ENCODE measurements around the gene FCSK. TPM values are rescaled to one million over a fixed set of nuclear protein-coding genes. Genes with fewer than 3 reads are reported as not detected.
A peak's percentile ranks its signal among the peaks of the same experiment; 100 is the strongest.
"Not testable (repeated sequence)": the region's sequence is repeated elsewhere in the genome, so short reads cannot be mapped to it uniquely, and the experiment has no call there.

The FCSK gene
- 10 to 100 TPM in 1 of 2 donors, 1 to 10 TPM in 1; 6.1 to 16.6 TPM for total RNA-seq

GRCh38 chr16:70454222-70455034, at the start of gene FCSK:
Gene FCSK, plus strand, starts transcription at chr16:70454595. Its CDS starts 8,596 bp downstream, at chr16:70463191.
- Mint-ChIP-seq H3K9me3 (no peaks in the 10 kb centered on the region), H3K36me3 (peaks cover 0 to 7% of the 10 kb centered on the region in 2 donors), H3K27ac (peak within 1 kb of the TSS; percentile 87 to 96)
- DNase-seq (ENCODE audit: low spot score in 2 of 2) = peak; percentile 63 to 69
- peak; percentile 82 to 97 for ATAC-seq

GRCh38 chr16:70406104-70406503, 48.3 kb upstream of the FCSK start:
- not testable (repeated sequence) for H3K9me3 Mint-ChIP-seq; DNase-seq (ENCODE audit: low spot score in 2 of 2); ATAC-seq
- peak overlapping the region; percentile 11 to 32 for H3K27ac Mint-ChIP-seq
- peaks cover 0 to 20% of the 10 kb centered on the region in 2 donors for H3K36me3 Mint-ChIP-seq

- H3K27ac Mint-ChIP-seq = no peak overlapping the region
- H3K36me3 Mint-ChIP-seq = peaks cover 0 to 25% of the 10 kb centered on the region in 2 donors
- H3K9me3 Mint-ChIP-seq = no peaks in the 10 kb centered on the region
- DNase-seq (ENCODE audit: low spot score in 2 of 2) (no peak), ATAC-seq (no peak)
These were observed 46.6 kb upstream of the FCSK start for GRCh38 chr16:70407811-70408274.

- H3K36me3 Mint-ChIP-seq = peaks cover 0 to 9% of the 10 kb centered on the region in 2 donors
- no peak for DNase-seq (ENCODE audit: low spot score in 2 of 2)
- ATAC-seq = no peak
- H3K9me3 Mint-ChIP-seq = no peaks in the 10 kb centered on the region
- no peak overlapping the region for H3K27ac Mint-ChIP-seq
These were observed 43.7 kb upstream of the FCSK start for GRCh38 chr16:70410734-70411133.

GRCh38 chr16:70412385-70412784, 42.0 kb upstream of the FCSK start:
- Mint-ChIP-seq H3K36me3 (peaks cover 0 to 9% of the 10 kb centered on the region in 2 donors), H3K9me3 (no peaks in the 10 kb centered on the region), H3K27ac (peak overlapping the region in 1 of 2 donors; percentile 36)
- ATAC-seq (no peak), DNase-seq (ENCODE audit: low spot score in 2 of 2) (no peak)

GRCh38 chr16:70413572-70413971, 40.8 kb upstream of the FCSK start:
- DNase-seq (ENCODE audit: low spot score in 2 of 2); H3K36me3 Mint-ChIP-seq; H3K27ac Mint-ChIP-seq; ATAC-seq; H3K9me3 Mint-ChIP-seq: not testable (repeated sequence)

- H3K27ac Mint-ChIP-seq = peak overlapping the region in 1 of 2 donors; percentile 52
- H3K36me3 Mint-ChIP-seq = no peaks in the 10 kb centered on the region
- no peak for DNase-seq (ENCODE audit: low spot score in 2 of 2)
- ATAC-seq = no peak
- no peaks in the 10 kb centered on the region for H3K9me3 Mint-ChIP-seq
These were observed 37.4 kb upstream of the FCSK start for GRCh38 chr16:70416748-70417616.

GRCh38 chr16:70417661-70418060, 36.7 kb upstream of the FCSK start:
- DNase-seq (ENCODE audit: low spot score in 2 of 2) (no peak), ATAC-seq (no peak)
- no peaks in the 10 kb centered on the region for H3K9me3 Mint-ChIP-seq
- peak overlapping the region in 1 of 2 donors; percentile 60 for H3K27ac Mint-ChIP-seq
- no peaks in the 10 kb centered on the region for H3K36me3 Mint-ChIP-seq

- H3K9me3 Mint-ChIP-seq = no peaks in the 10 kb centered on the region
- peak overlapping the region; percentile 77 to 79 for H3K27ac Mint-ChIP-seq
- ATAC-seq (peak; percentile 24 to 41), DNase-seq (ENCODE audit: low spot score in 2 of 2) (no peak)
- H3K36me3 Mint-ChIP-seq = no peaks in the 10 kb centered on the region
These were observed 36.0 kb upstream of the FCSK start for GRCh38 chr16:70418274-70418992.

- H3K9me3 Mint-ChIP-seq = no peaks in the 10 kb centered on the region
- DNase-seq (ENCODE audit: low spot score in 2 of 2) = no peak
- H3K27ac Mint-ChIP-seq = peak overlapping the region; percentile 77 to 79
- peak; percentile 13 to 18 for ATAC-seq
- no peaks in the 10 kb centered on the region for H3K36me3 Mint-ChIP-seq
These were observed 35.4 kb upstream of the FCSK start for GRCh38 chr16:70418993-70419318.

- ATAC-seq (peak in 1 of 2 donors; percentile 31), DNase-seq (ENCODE audit: low spot score in 2 of 2) (no peak)
- peak overlapping the region in 1 of 2 donors; percentile 11 for H3K27ac Mint-ChIP-seq
- H3K36me3 Mint-ChIP-seq = no peaks in the 10 kb centered on the region
- no peaks in the 10 kb centered on the region for H3K9me3 Mint-ChIP-seq
These were observed 34.7 kb upstream of the FCSK start for GRCh38 chr16:70419384-70420327.

- DNase-seq (ENCODE audit: low spot score in 2 of 2) = no peak
- Mint-ChIP-seq H3K36me3 (no peaks in the 10 kb centered on the region), H3K9me3 (no peaks in the 10 kb centered on the region), H3K27ac (no peak overlapping the region)
- ATAC-seq = no peak
These were observed 33.4 kb upstream of the FCSK start for GRCh38 chr16:70421014-70421413.

GRCh38 chr16:70421473-70422311, 32.7 kb upstream of the FCSK start:
- Mint-ChIP-seq H3K27ac (no peak overlapping the region), H3K36me3 (no peaks in the 10 kb centered on the region), H3K9me3 (no peaks in the 10 kb centered on the region)
- DNase-seq (ENCODE audit: low spot score in 2 of 2) (no peak), ATAC-seq (no peak)

GRCh38 chr16:70422543-70422942, 31.9 kb upstream of the FCSK start:
- DNase-seq (ENCODE audit: low spot score in 2 of 2) (no peak), ATAC-seq (no peak)
- Mint-ChIP-seq H3K27ac (peak overlapping the region in 1 of 2 donors; percentile 84), H3K36me3 (peaks cover 0 to 3% of the 10 kb centered on the region in 2 donors), H3K9me3 (no peaks in the 10 kb centered on the region)

- no peaks in the 10 kb centered on the region for H3K9me3 Mint-ChIP-seq
- peaks cover 0 to 7% of the 10 kb centered on the region in 2 donors for H3K36me3 Mint-ChIP-seq
- ATAC-seq (no peak), DNase-seq (ENCODE audit: low spot score in 2 of 2) (no peak)
- peak overlapping the region; percentile 67 to 75 for H3K27ac Mint-ChIP-seq
These were observed 26.6 kb upstream of the FCSK start for GRCh38 chr16:70427786-70428177.

Data from activated naive CD4-positive, alpha-beta T cell treated with anti-CD3 and anti-CD28 coated beads, Interleukin-2, amount 50 U/mL, for 72 hours (primary cell).